H1 (cell line): Measurements from ENCODE around the gene PRSS38. TPM values are rescaled to one million over a fixed set of nuclear protein-coding genes. Genes with fewer than 3 reads are reported as not detected.

Experiments used
- CREB1 ChIP-seq: IDR thresholded peaks from 2 replicates; pipeline ENCODE4 v1.6.1; 2012; ENCODE audit warnings: inconsistent platforms
- polyA plus RNA-seq, 7 experiments: library from polyadenylated mRNA; depleted of rRNA in 3 of 7; stranded (reverse) in 5 of 7; unstranded in 2 of 7; fragments of >200 nt in 5 of 7; fragments of 200-250 nt in 2 of 7; gene quantifications; 1 replicate in 5 of 7; 2 replicates in 1 of 7; 4 replicates in 1 of 7; pipeline versions ENCODE4 v1.2.1 to v1.2.3, GENCODE V29; 2011 to 2013; ENCODE audit warnings: missing spikeins in 2 of 7, mixed read lengths in 2 of 7
- total RNA-seq: library from RNA; stranded (reverse); fragmentation: NEBNext Ultra II Directional; extraction: Animal tissue kit (Norgen Biotek cat#: 25700); gene quantifications from 2 replicates; pipeline ENCODE4 v1.2.1, GENCODE V29; 2021

PRSS38 gene
- total and polyA plus RNA-seq, 2 of the 8 experiments (the other 6 are each of a cell fraction or from before 2014, with no cell fraction given) = not detected

DNA sequence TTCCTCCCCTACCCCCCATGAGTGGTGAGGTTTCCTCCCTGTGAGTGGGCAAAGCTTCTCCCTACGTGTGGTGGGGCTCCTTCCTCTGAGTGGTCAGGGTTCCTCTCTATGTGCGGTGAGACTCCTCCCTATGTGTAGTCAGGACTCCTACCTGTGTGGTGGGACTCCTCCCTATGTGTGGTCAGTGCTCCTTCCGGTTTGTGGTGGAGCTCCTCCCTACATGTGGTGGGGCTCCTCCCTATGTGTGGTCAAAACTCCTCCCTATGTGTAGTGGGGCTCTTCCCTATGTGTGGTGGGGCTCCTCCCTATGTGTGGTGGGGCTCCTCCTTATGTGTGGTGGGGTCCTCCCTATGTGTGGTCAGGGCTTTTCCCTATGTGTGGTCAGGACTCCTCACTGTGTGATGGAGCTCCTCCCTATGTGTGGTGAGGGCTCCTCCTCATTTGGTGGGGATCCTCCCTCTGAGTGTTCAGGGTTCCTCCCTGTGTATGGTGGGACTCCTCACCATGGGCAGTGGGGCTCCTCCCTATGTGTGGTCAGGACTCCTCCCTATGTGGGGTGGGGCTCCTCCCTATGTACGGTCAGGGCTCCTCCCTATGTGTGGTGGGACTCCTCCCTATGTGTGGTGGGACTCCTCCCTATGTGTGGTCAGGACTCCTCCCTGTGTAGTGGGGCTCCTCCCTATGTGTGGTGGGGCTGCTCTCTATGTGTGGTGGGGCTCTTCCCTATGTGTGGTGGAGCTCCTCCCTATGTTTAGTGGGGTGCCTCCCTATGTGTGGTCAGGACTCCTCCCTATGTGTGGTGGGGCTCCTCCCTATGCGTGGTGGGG, 29.1 kb downstream of the PRSS38 start (continued):
- TF ChIP-seq CREB1 = no peak
